NCI-H1417 treated with DMSO at 0.1 percent for 48 hours (cell line): ENCODE measurements around the gene ZNF469.

ENCODE experiments used
- DNase-seq: peaks from one replicate; lab custom pipeline; 2025; lab: John Stamatoyannopoulos, UW

The ZNF469 gene

GRCh38 chr16:88378401-88378800 is 4.4 kb upstream of the ZNF469 start:
- DNase-seq, result no peak

- no peak for DNase-seq
These were observed 3.7 kb upstream of the ZNF469 start for GRCh38 chr16:88378836-88379693.

GRCh38 chr16:88379694-88380040 is 3.1 kb upstream of the ZNF469 start:
- no peak for DNase-seq

- no peak for DNase-seq
These were observed 2.7 kb upstream of the ZNF469 start for GRCh38 chr16:88380099-88380498.

- DNase-seq, result no peak
These were observed 2.1 kb upstream of the ZNF469 start for GRCh38 chr16:88380619-88381018.

GRCh38 chr16:88381820-88382451 is 823 bp upstream of the ZNF469 start:
- no peak for DNase-seq

GRCh38 chr16:88383401-88384221 is 852 bp downstream of the ZNF469 start:
- DNase-seq, result no peak

GRCh38 chr16:88384222-88385111 is 1.7 kb downstream of the ZNF469 start:
- DNase-seq, result no peak

GRCh38 chr16:88385112-88385594 is 2.4 kb downstream of the ZNF469 start:
- DNase-seq, result no peak

GRCh38 chr16:88385831-88386815 is 3.4 kb downstream of the ZNF469 start:
- no peak for DNase-seq

GRCh38 chr16:88387180-88387765 is 4.5 kb downstream of the ZNF469 start:
- DNase-seq, result no peak

- no peak for DNase-seq
These were observed 5.3 kb downstream of the ZNF469 start for GRCh38 chr16:88387941-88388627.

GRCh38 chr16:88389191-88389590 is 6.4 kb downstream of the ZNF469 start:
- no peak for DNase-seq

- no peak for DNase-seq
These were observed 6.9 kb downstream of the ZNF469 start for GRCh38 chr16:88389621-88390160.

GRCh38 chr16:88390265-88390664 is 7.5 kb downstream of the ZNF469 start:
- DNase-seq, result no peak

- no peak for DNase-seq
These were observed 8.0 kb downstream of the ZNF469 start for GRCh38 chr16:88390735-88391134.

GRCh38 chr16:88391144-88391850 is 8.5 kb downstream of the ZNF469 start:
- no peak for DNase-seq

GRCh38 chr16:88392111-88392510 is 9.4 kb downstream of the ZNF469 start:
- DNase-seq, result no peak
